AG10803 (cell line): ENCODE data around the gene EPOP.

Experiments
- DNase-seq: peaks from one replicate; pipeline ENCODE4 v3.0.0; 2010; ENCODE audit warnings: low read depth
- H3K4me3 ChIP-seq: 2 replicates; pipeline ENCODE4 v1.5.1; 2011; ENCODE audit warnings: mild to moderate bottlenecking, low read length, control low read depth
- CTCF ChIP-seq: conservative IDR thresholded peaks from 2 replicates; pipeline ENCODE4 v1.5.1; 2011; ENCODE audit warnings: mild to moderate bottlenecking, low read length, control low read depth, inconsistent platforms

EPOP gene

GRCh38 chr17:38672788-38673706 is 1.7 kb downstream of the EPOP start:
- no peak for TF ChIP-seq CTCF
- no peak overlapping the region for H3K4me3 ChIP-seq
- no peak for DNase-seq

GRCh38 chr17:38671939-38672720 is 2.6 kb downstream of the EPOP start:
- no peak for TF ChIP-seq CTCF
- DNase-seq: no peak
- no peak overlapping the region for H3K4me3 ChIP-seq

- no peak for DNase-seq
- TF ChIP-seq CTCF: no peak
Observed at GRCh38 chr17:38669520-38669919, 5.2 kb downstream of the EPOP start.

GRCh38 chr17:38667787-38668122 is 7.0 kb downstream of the EPOP start:
- no peak for TF ChIP-seq CTCF
- DNase-seq: no peak

More at GRCh38 chr17:38669520-38669919, 5.2 kb downstream of the EPOP start:
- H3K4me3 ChIP-seq: no peak overlapping the region

GRCh38 chr17:38667099-38667786 is 7.5 kb downstream of the EPOP start:
- no peak overlapping the region for H3K4me3 ChIP-seq
- peak; percentile 65 for DNase-seq
- peak; percentile 100 for TF ChIP-seq CTCF

More at GRCh38 chr17:38667787-38668122, 7.0 kb downstream of the EPOP start:
- no peak overlapping the region for H3K4me3 ChIP-seq

- DNase-seq: no peak
- H3K4me3 ChIP-seq: no peak overlapping the region
- no peak for TF ChIP-seq CTCF
Observed at GRCh38 chr17:38663964-38664644, 10.7 kb downstream of the EPOP start.
